Fibroblast of skin of left biceps (primary cell): Measurements from ENCODE around the gene ATP6V0B.

Experiments used
- DNase-seq, 2 experiments: peaks; one replicate each; pipeline ENCODE4 v3.0.0-alpha.2; 2013; ENCODE audit warnings: low read depth in 2 of 2

Gene ATP6V0B

GRCh38 chr1:43984855-43985254 is 10.1 kb downstream of the ATP6V0B start:
- no peak for DNase-seq

GRCh38 chr1:43985984-43986595 is 11.3 kb downstream of the ATP6V0B start:
- DNase-seq, result no peak

GRCh38 chr1:43986712-43987111 is 12.0 kb downstream of the ATP6V0B start:
- DNase-seq, result no peak

- no peak for DNase-seq
Measured at GRCh38 chr1:43987159-43987902, 12.6 kb downstream of the ATP6V0B start.

- DNase-seq, result no peak
Measured at GRCh38 chr1:43990271-43991199, 15.8 kb downstream of the ATP6V0B start.

- DNase-seq, result no peak
Measured at GRCh38 chr1:43991200-43991475, 16.4 kb downstream of the ATP6V0B start.

- DNase-seq, result peak in 1 of 2 experiments; percentile 29
Measured at GRCh38 chr1:43991476-43992231, 16.9 kb downstream of the ATP6V0B start, which contains the start of gene CCDC24. Gene CCDC24, plus strand, starts transcription at chr1:43991599. Its CDS starts 280 bp downstream, at chr1:43991879.

- no peak for DNase-seq
Measured at GRCh38 chr1:43992232-43992995, 17.7 kb downstream of the ATP6V0B start.

GRCh38 chr1:43993206-43993914 is 18.6 kb downstream of the ATP6V0B start:
- no peak for DNase-seq

GRCh38 chr1:43994071-43994470 is 19.3 kb downstream of the ATP6V0B start:
- no peak for DNase-seq

- DNase-seq, result no peak
Measured at GRCh38 chr1:43994794-43995790, 20.3 kb downstream of the ATP6V0B start.

- no peak for DNase-seq
Measured at GRCh38 chr1:43995984-43996732, 21.4 kb downstream of the ATP6V0B start.

- DNase-seq, result no peak
Measured at GRCh38 chr1:43996733-43997115, 22.0 kb downstream of the ATP6V0B start.

GRCh38 chr1:43997295-43997999 is 22.7 kb downstream of the ATP6V0B start:
- no peak for DNase-seq

- no peak for DNase-seq
Measured at GRCh38 chr1:43998000-43998378, 23.2 kb downstream of the ATP6V0B start.

- DNase-seq, result no peak
Measured at GRCh38 chr1:43999455-43999854, 24.7 kb downstream of the ATP6V0B start.

- DNase-seq, result no peak
Measured at GRCh38 chr1:44000122-44000665, 25.4 kb downstream of the ATP6V0B start.

- no peak for DNase-seq
Measured at GRCh38 chr1:44002165-44002564, 27.4 kb downstream of the ATP6V0B start.
